Endodermal cell (in vitro differentiated cells): ENCODE results near the gene TNFRSF25. TPM values are rescaled to one million over a fixed set of nuclear protein-coding genes. Genes with fewer than 3 reads are reported as not detected.
A peak's percentile ranks its signal among the peaks of the same experiment; 100 is the strongest.

Experiments used
- DNase-seq: peaks from one replicate; pipeline ENCODE4 v3.0.0-alpha.2; 2017
- H3K27ac ChIP-seq: 2 replicates; pipeline ENCODE4 v1.5.1; 2013; ENCODE audit warnings: mild to moderate bottlenecking, low read depth, low read length, moderate library complexity
- H3K27me3 ChIP-seq: 2 replicates; pipeline ENCODE4 v1.6.1; 2013; ENCODE audit warnings: mild to moderate bottlenecking, low read length, moderate library complexity; ENCODE audit not compliant: insufficient read depth, control insufficient read depth, poor library complexity, severe bottlenecking
- H3K36me3 ChIP-seq: 2 replicates; pipeline ENCODE4 v1.7.0; 2013; ENCODE audit warnings: mild to moderate bottlenecking, low read length, moderate library complexity; ENCODE audit not compliant: control insufficient read depth, insufficient read depth
- H3K4me1 ChIP-seq: one replicate; pipeline ENCODE4 v1.7.0; 2013; ENCODE audit warnings: low read length; ENCODE audit not compliant: control insufficient read depth, insufficient read depth
- H3K4me3 ChIP-seq: 2 replicates; pipeline ENCODE4 v1.5.1; 2013; ENCODE audit warnings: mild to moderate bottlenecking, low read length, moderate library complexity
- H3K9ac ChIP-seq: 2 replicates; pipeline ENCODE4 v1.6.1; 2013; ENCODE audit warnings: mild to moderate bottlenecking, low read length, moderate library complexity; ENCODE audit not compliant: poor library complexity, severe bottlenecking; ENCODE audit errors: extremely low read depth
- H3K9me3 ChIP-seq: 2 replicates; pipeline ENCODE4 v1.6.1; 2013; ENCODE audit warnings: mild to moderate bottlenecking, low read length, moderate library complexity; ENCODE audit not compliant: control insufficient read depth
- H3K27ac Mint-ChIP-seq: 2 replicates; pipeline ENCODE4 v1.8.0; 2020; ENCODE audit warnings: mixed read lengths
- H3K27me3 Mint-ChIP-seq: 2 replicates; pipeline ENCODE4 v1.8.0; 2021; ENCODE audit warnings: mild to moderate bottlenecking, mixed read lengths; ENCODE audit not compliant: insufficient read depth
- H3K36me3 Mint-ChIP-seq: 2 replicates; pipeline ENCODE4 v1.8.0; 2020; ENCODE audit warnings: low read depth, mixed read lengths
- H3K4me1 Mint-ChIP-seq: 2 replicates; pipeline ENCODE4 v1.8.0; 2020; ENCODE audit warnings: mixed read lengths
- H3K4me3 Mint-ChIP-seq: 2 replicates; pipeline ENCODE4 v1.8.0; 2020; ENCODE audit warnings: mild to moderate bottlenecking, moderate library complexity, mixed read lengths
- H3K9me3 Mint-ChIP-seq: 2 replicates; pipeline ENCODE4 v1.8.0; 2020; ENCODE audit warnings: mild to moderate bottlenecking, mixed read lengths
- CTCF ChIP-seq: fragments of 200-600 bp; sonication (generic); conservative IDR thresholded peaks from 2 replicates; pipeline ENCODE4 v1.5.0; 2021; ENCODE audit warnings: antibody characterized with exemption, mild to moderate bottlenecking
- WGBS, 2 experiments: methylation state at CpG; one replicate each; pipeline versions ENCODE4 v1.1.5 to v1.1.7; 2013; ENCODE audit warnings: missing lambda C conversion rate in 2 of 2, mixed read lengths in 1 of 2; ENCODE audit not compliant: insufficient coverage in 1 of 2, insufficient read length in 1 of 2; 5-methylcytosine and 5-hydroxymethylcytosine counted together
- total RNA-seq, 2 donors: library from RNA; stranded (reverse); fragmentation: NEBNext Ultra II Directional in 1 of 2; extraction: Animal tissue kit (Norgen Biotek cat#: 25700) in 1 of 2; gene quantifications; 2 replicates in 1 of 2; 3 replicates in 1 of 2; pipeline ENCODE4 v1.2.1, GENCODE V29; 2021

The TNFRSF25 gene
- total RNA-seq, 2 donors from 2014 or later: 25.9 to 26.9 TPM

GRCh38 chr1:6473974-6474814 is 8.2 kb upstream of the TNFRSF25 start:
- no peak overlapping the region for H3K27ac Mint-ChIP-seq
- Histone ChIP-seq H3K27ac (no peak overlapping the region), H3K4me1 (peaks cover 3% of the 10 kb centered on the region), H3K9ac (no peak overlapping the region), H3K4me3 (no peak overlapping the region), H3K27me3 (no peaks in the 10 kb centered on the region), H3K36me3 (peaks cover 27% of the 10 kb centered on the region), H3K9me3 (no peaks in the 10 kb centered on the region)
- no peak for DNase-seq
- H3K4me1 Mint-ChIP-seq: peaks cover 15% of the 10 kb centered on the region
- no peak for TF ChIP-seq CTCF
- peaks cover 1% of the 10 kb centered on the region for H3K27me3 Mint-ChIP-seq
- no peak overlapping the region for H3K4me3 Mint-ChIP-seq
- H3K9me3 Mint-ChIP-seq: no peaks in the 10 kb centered on the region
- peaks cover 38% of the 10 kb centered on the region for H3K36me3 Mint-ChIP-seq
- 89 to 100% methylated on average over 4 to 29 of the region's 33 CpGs for WGBS, 2 experiments

GRCh38 chr1:6473156-6473555 is 7.2 kb upstream of the TNFRSF25 start:
- TF ChIP-seq CTCF: no peak
- no peak for DNase-seq
- WGBS, 2 experiments: 96 to 98% methylated on average over 12 to 18 of the region's 18 CpGs

DNA sequence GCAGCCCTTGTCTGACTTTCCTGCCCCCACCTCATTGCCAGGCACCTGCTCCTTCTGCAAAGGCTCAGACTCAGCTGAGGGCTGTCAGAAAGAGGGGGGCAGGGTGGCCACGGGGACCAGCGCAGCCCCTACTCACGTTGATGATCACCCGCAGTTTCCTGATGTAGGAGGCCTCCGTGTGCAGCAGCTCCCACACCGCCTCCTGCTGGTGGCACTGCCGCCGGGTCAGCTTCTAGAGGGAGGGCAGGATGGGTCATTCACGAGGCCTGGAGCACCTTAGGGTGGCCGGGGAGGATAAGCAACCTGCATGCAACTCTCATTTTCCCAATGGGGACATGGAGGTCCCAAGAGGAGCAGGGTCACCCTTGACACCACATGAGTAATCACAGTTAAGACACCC is 6.4 kb upstream of the TNFRSF25 start:
- H3K9ac ChIP-seq: no peak overlapping the region

More at GRCh38 chr1:6473156-6473555, 7.2 kb upstream of the TNFRSF25 start:
- Histone ChIP-seq H3K9ac (no peak overlapping the region), H3K36me3 (peaks cover 27% of the 10 kb centered on the region), H3K4me3 (no peak overlapping the region), H3K4me1 (peaks cover 3% of the 10 kb centered on the region), H3K27me3 (no peaks in the 10 kb centered on the region), H3K27ac (no peak overlapping the region), H3K9me3 (no peaks in the 10 kb centered on the region)
- peaks cover 5% of the 10 kb centered on the region for H3K27me3 Mint-ChIP-seq
- H3K9me3 Mint-ChIP-seq: no peaks in the 10 kb centered on the region
- peaks cover 15% of the 10 kb centered on the region for H3K4me1 Mint-ChIP-seq
- no peak overlapping the region for H3K4me3 Mint-ChIP-seq
- H3K27ac Mint-ChIP-seq: no peak overlapping the region
- peaks cover 44% of the 10 kb centered on the region for H3K36me3 Mint-ChIP-seq

More for the DNA sequence above, 6.4 kb upstream of the TNFRSF25 start:
- H3K4me3 ChIP-seq: no peak overlapping the region
- peaks cover 3% of the 10 kb centered on the region for H3K4me1 ChIP-seq
- H3K36me3 Mint-ChIP-seq: peaks cover 48% of the 10 kb centered on the region
- WGBS, 2 experiments: 88 to 91% methylated on average over 8 to 10 of the region's 10 CpGs
- H3K4me3 Mint-ChIP-seq: no peak overlapping the region
- H3K27me3 ChIP-seq: no peaks in the 10 kb centered on the region
- TF ChIP-seq CTCF: peak; percentile 71
- no peaks in the 10 kb centered on the region for H3K9me3 Mint-ChIP-seq
- H3K36me3 ChIP-seq: peaks cover 27% of the 10 kb centered on the region
- peaks cover 6% of the 10 kb centered on the region for H3K27me3 Mint-ChIP-seq
- DNase-seq: no peak
- H3K27ac ChIP-seq: no peak overlapping the region
- no peaks in the 10 kb centered on the region for H3K9me3 ChIP-seq
- H3K27ac Mint-ChIP-seq: no peak overlapping the region
- peaks cover 15% of the 10 kb centered on the region for H3K4me1 Mint-ChIP-seq
